Measurements from ENCODE around the gene MYCL. TPM values are rescaled to one million over a fixed set of nuclear protein-coding genes. Genes with fewer than 3 reads are reported as not detected.
A peak's percentile ranks its signal among the peaks of the same experiment; 100 is the strongest.

MYCL gene
- total and polyA plus RNA-seq, 2 of the 13 experiments (the other 11 are each of a cell fraction or from before 2014, with no cell fraction given), result 0.31 to 1.7 TPM

GRCh38 chr1:39933956-39934941 is 32.5 kb upstream of the MYCL start (continued):
- no peak for TF ChIP-seq SKIL (CRISPR knock-in tag; IDR thresholded peaks at IDR 0.05; ENCODE audit: borderline replicate concordance)
- peak; percentile 63 for TF ChIP-seq SAP130 (CRISPR knock-in tag; IDR thresholded peaks at IDR 0.05; ENCODE audit: low read depth)
- TF ChIP-seq MAZ (IDR thresholded peaks at IDR 0.05; ENCODE audit: borderline replicate concordance, low read depth, low read length), result no peak
- no peak for TF ChIP-seq MAZ (CRISPR knock-in tag; IDR thresholded peaks at IDR 0.05; ENCODE audit: low read depth)
- no peak for TF ChIP-seq GTF3A (CRISPR knock-in tag; conservative IDR thresholded peaks at IDR 0.05)
- TF ChIP-seq ZNF629 (CRISPR knock-in tag; conservative IDR thresholded peaks at IDR 0.05), result peak; percentile 30; the same call in 1 of the 2 replicates
- no peak for TF ChIP-seq ZNF484 (CRISPR knock-in tag; IDR thresholded peaks at IDR 0.05; ENCODE audit: borderline replicate concordance, low read depth)
- TF ChIP-seq ZFP36L2 (CRISPR knock-in tag; IDR thresholded peaks at IDR 0.05), result no peak
- TF ChIP-seq SOX13 (IDR thresholded peaks at IDR 0.05), result no peak
- 0 out of 4 replicates have a peak, but pooled peaks of 1 of the 2 experiments have one; percentile 33 for TF ChIP-seq SOX13 (CRISPR knock-in tag; conservative IDR thresholded peaks at IDR 0.05 in 1 of 2, IDR thresholded peaks at IDR 0.05 in 1 of 2)
- TF ChIP-seq CBX5 (CRISPR knock-in tag; IDR thresholded peaks at IDR 0.05; ENCODE audit: borderline replicate concordance), result peak; percentile 74; the same call in 1 of the 2 replicates
- TF ChIP-seq NR2C2 (CRISPR knock-in tag; IDR thresholded peaks at IDR 0.05; ENCODE audit: borderline replicate concordance), result peak; percentile 45; the same call in 1 of the 2 replicates
- TF ChIP-seq KDM6A (CRISPR knock-in tag; IDR thresholded peaks at IDR 0.05; ENCODE audit: low read depth), result peak; percentile 53; the same call in 1 of the 2 replicates
- TF ChIP-seq ATF3 (CRISPR knock-in tag; IDR thresholded peaks at IDR 0.05), result peak; percentile 57
- peak; percentile 34; the same call in 1 of the 2 replicates for TF ChIP-seq NCOA2 (CRISPR knock-in tag; IDR thresholded peaks at IDR 0.05)
- no peak for TF ChIP-seq ZNF768 (CRISPR knock-in tag; IDR thresholded peaks at IDR 0.05)
- 0 out of 2 replicates have a peak, but pooled peaks have one; percentile 27 for TF ChIP-seq ZNF574 (CRISPR knock-in tag; IDR thresholded peaks at IDR 0.05)
- TF ChIP-seq ZNF138 (CRISPR knock-in tag; IDR thresholded peaks at IDR 0.05; ENCODE audit: low read depth), result no peak
- 0 out of 2 replicates have a peak, but pooled peaks have one; percentile 39 for TF ChIP-seq CHD4 (IDR thresholded peaks at IDR 0.05; ENCODE audit: borderline replicate concordance, low read length)
- no peak for TF ChIP-seq ZUFSP (CRISPR knock-in tag; IDR thresholded peaks at IDR 0.05; ENCODE audit: borderline replicate concordance)
- TF ChIP-seq ZNF207 (IDR thresholded peaks at IDR 0.05; ENCODE audit: borderline replicate concordance), result no peak
- 0 out of 2 replicates have a peak, but pooled peaks have one; percentile 51 for TF ChIP-seq ZBTB7A (CRISPR knock-in tag; IDR thresholded peaks at IDR 0.05)
